Measurements from ENCODE around the gene PTPRM. TPM values are rescaled to one million over a fixed set of nuclear protein-coding genes. Genes with fewer than 3 reads are reported as not detected.

The PTPRM gene
- total and polyA plus RNA-seq, 2 of the 8 experiments (the other 6 are each of a cell fraction or from before 2014, with no cell fraction given) = 4.1 to 7.0 TPM

DNA sequence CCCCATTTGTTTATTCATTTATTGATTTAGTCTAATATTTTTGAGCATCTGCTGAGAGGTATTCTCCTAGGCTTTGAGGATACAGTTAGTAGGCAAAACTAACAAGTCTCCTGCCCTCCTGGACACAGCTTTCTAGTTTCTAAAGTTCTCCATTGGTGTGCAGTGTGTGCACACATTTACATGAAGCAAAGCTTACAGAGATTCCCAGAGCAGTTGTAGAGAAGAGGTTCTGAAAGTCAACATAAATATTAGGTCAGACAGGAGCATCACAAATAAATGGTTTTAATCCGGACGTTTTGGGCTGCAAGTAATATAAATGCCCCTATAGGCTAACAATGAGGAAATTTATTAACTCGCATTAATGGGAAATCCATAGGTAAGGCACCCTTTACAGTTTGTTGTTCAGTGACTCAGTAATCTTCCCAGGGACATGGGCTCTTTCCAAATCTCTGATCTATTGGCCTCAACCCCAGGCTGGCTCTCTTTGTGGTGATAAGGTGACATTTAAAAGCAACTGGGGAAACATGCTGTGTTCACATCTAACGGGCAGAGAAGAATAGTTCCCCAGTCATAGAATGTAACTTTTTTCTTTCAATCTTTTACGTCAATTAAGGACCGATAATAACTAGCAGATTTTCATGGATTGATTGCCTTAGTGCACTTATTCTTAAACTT is 407.2 kb downstream of the PTPRM start:
- WGBS, 2 experiments (ENCODE audit: extremely low coverage in 1 of 2, insufficient coverage in 1 of 2, insufficient read length in 1 of 2, insufficient replicate concordance in 2 of 2, low coverage in 1 of 2, low lambda C conversion rate in 2 of 2, missing lambda C conversion rate in 1 of 2) = 90% methylated on average over 6 of the region's 6 CpGs; no CpG with 5 or more reads in 1 of the 2 experiments
- H2AK5ac ChIP-seq (ENCODE audit: low read depth, low read length) = no peak overlapping the region
- H2BK20ac ChIP-seq (ENCODE audit: low read length) = no peak overlapping the region
- no peak for FAIRE-seq
- ChIA-PET CTCF (ENCODE audit: partially characterized antibody) (no interaction called here), POLR2A (ENCODE audit: partially characterized antibody) (no interaction called here)
- no peak overlapping the region for H2BK15ac ChIP-seq (ENCODE audit: low read length)
- H4K20me1 ChIP-seq (replicated peaks in 1 of 2; ENCODE audit: control insufficient read depth in 1 of 2, insufficient read depth in 2 of 2, low read length in 2 of 2) = no peaks in the 10 kb centered on the region
- DNase-seq (ENCODE audit: low read depth in 1 of 2, low spot score in 2 of 2) = no peak
- no peaks in the 10 kb centered on the region for H3K79me2 ChIP-seq (ENCODE audit: control insufficient read depth in 1 of 2, insufficient read depth in 2 of 2, low read length in 2 of 2)
- no peak overlapping the region for H3K18ac ChIP-seq (ENCODE audit: extremely low read depth, low read length)
- H4K5ac ChIP-seq (ENCODE audit: insufficient read length, low read depth, low read length) = no peak overlapping the region
- no peak overlapping the region for H3K27ac ChIP-seq (ENCODE audit: low read depth, low read length)
- H3K27me3 ChIP-seq (replicated peaks in 1 of 4; ENCODE audit: control insufficient read depth in 3 of 4, extremely low read depth in 1 of 4, insufficient read depth in 3 of 4, low read length in 3 of 4) = no peaks in the 10 kb centered on the region
- H2BK120ac ChIP-seq (replicated peaks; ENCODE audit: low read depth, low read length) = no peak overlapping the region
- H3K9me3 ChIP-seq (ENCODE audit: insufficient read depth in 2 of 2, low read depth in 1 of 2, low read length in 1 of 2) = no peaks in the 10 kb centered on the region
- H4K8ac ChIP-seq (ENCODE audit: extremely low read depth, insufficient read depth, low read length) = no peak overlapping the region
- H3K79me1 ChIP-seq (ENCODE audit: low read depth, low read length) = no peaks in the 10 kb centered on the region
- H3K4me3 ChIP-seq (ENCODE audit: extremely low read depth in 1 of 4, insufficient read depth in 2 of 4, low read depth in 3 of 4, low read length in 4 of 4) = no peak overlapping the region
- H3K4me1 ChIP-seq (replicated peaks in 1 of 4; ENCODE audit: control insufficient read depth in 3 of 4, insufficient read depth in 4 of 4, low read length in 3 of 4) = peaks cover 0 to 3% (median 0%) of the 10 kb centered on the region in 4 experiments; a peak in 1 of 7 replicates
- no peak overlapping the region for H3K56ac ChIP-seq (replicated peaks; ENCODE audit: insufficient read length, low read depth, low read length)
- no peak overlapping the region for H3K9ac ChIP-seq (replicated peaks in 1 of 4; ENCODE audit: extremely low read depth in 1 of 4, low read depth in 3 of 4, low read length in 3 of 4)
- no peak overlapping the region for H2AFZ ChIP-seq (ENCODE audit: low read length)
- no peak overlapping the region for H3K23ac ChIP-seq (ENCODE audit: insufficient read length)
- H3K4me2 ChIP-seq (ENCODE audit: insufficient read depth in 1 of 2, low read depth in 2 of 2, low read length in 2 of 2) = no peak overlapping the region
- H3K14ac ChIP-seq (ENCODE audit: insufficient read length) = no peak overlapping the region
- H3K36me3 ChIP-seq (ENCODE audit: control insufficient read depth in 2 of 4, insufficient read depth in 4 of 4, low read length in 3 of 4) = no peaks in the 10 kb centered on the region
- no peak overlapping the region for H2BK12ac ChIP-seq (ENCODE audit: low read depth, low read length)
- H3K4ac ChIP-seq (replicated peaks; ENCODE audit: insufficient read length, low read depth, low read length) = no peak overlapping the region
- H2BK5ac ChIP-seq (ENCODE audit: low read depth, low read length) = no peak overlapping the region
- H4K91ac ChIP-seq (replicated peaks; ENCODE audit: insufficient read length, low read length) = no peak overlapping the region
- H3K23me2 ChIP-seq (ENCODE audit: low read depth, low read length) = no peaks in the 10 kb centered on the region
- TF ChIP-seq POLR2AphosphoS5 (IDR thresholded peaks at IDR 0.05; ENCODE audit: low read depth, low read length) (no peak), GABPA (IDR thresholded peaks at IDR 0.05; ENCODE audit: borderline replicate concordance, insufficient read depth, low read length) (no peak), CBX8 (IDR thresholded peaks at IDR 0.05; ENCODE audit: borderline replicate concordance, low read depth, low read length) (no peak), NRF1 (IDR thresholded peaks at IDR 0.05; ENCODE audit: low read depth, low read length) (no peak), JUN (IDR thresholded peaks at IDR 0.05; ENCODE audit: low read depth, low read length) (no peak), CBX5 (IDR thresholded peaks at IDR 0.05; ENCODE audit: low read depth, low read length) (no peak), ZNF274 (IDR thresholded peaks at IDR 0.05; ENCODE audit: borderline replicate concordance, extremely low read depth, low read length) (no peak), TCF12 (IDR thresholded peaks at IDR 0.05; ENCODE audit: low read depth, low read length) (no peak), RXRA (IDR thresholded peaks at IDR 0.05; ENCODE audit: insufficient read depth, low read depth, low read length) (no peak), SIRT6 (IDR thresholded peaks at IDR 0.05; ENCODE audit: low read length) (no peak), CTBP2 (IDR thresholded peaks at IDR 0.05; ENCODE audit: borderline replicate concordance, insufficient read depth, insufficient read length, low read length) (no peak), EZH2 (IDR thresholded peaks at IDR 0.05; ENCODE audit: low read depth, low read length, severe bottlenecking) (no peak)
- TF ChIP-seq, protein P1, sequence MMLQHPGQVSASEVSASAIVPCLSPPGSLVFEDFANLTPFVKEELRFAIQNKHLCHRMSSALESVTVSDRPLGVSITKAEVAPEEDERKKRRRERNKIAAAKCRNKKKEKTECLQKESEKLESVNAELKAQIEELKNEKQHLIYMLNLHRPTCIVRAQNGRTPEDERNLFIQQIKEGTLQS (IDR thresholded peaks at IDR 0.05; ENCODE audit: insufficient read depth, low read depth, low read length) = no peak
